PC-3 (cell line): ENCODE measurements around the gene TRPC1.

Experiments used
- CTCF ChIP-seq: fragments of 300-600 bp; sonication (generic); conservative IDR thresholded peaks from 2 replicates; pipeline ENCODE4 v1.5.1; 2017; ENCODE audit warnings: antibody characterized with exemption, low read depth, mild to moderate bottlenecking, low read length
- EZH2 ChIP-seq: fragments of 300-600 bp; sonication (generic); IDR thresholded peaks from one replicate; pipeline ENCODE4 v1.6.1; 2017; ENCODE audit warnings: antibody characterized with exemption, mild to moderate bottlenecking, low read length; ENCODE audit not compliant: unreplicated experiment
- EZH2phosphoT487 ChIP-seq: fragments of 300-600 bp; sonication (generic); IDR thresholded peaks from 2 replicates; pipeline ENCODE4 v1.6.1; 2018; ENCODE audit warnings: mild to moderate bottlenecking, antibody characterized with exemption, low read length, borderline replicate concordance

GRCh38 chr3:142778541-142778940 is 54.7 kb downstream of the TRPC1 start:
- TF ChIP-seq CTCF: no peak
- no peak for TF ChIP-seq EZH2
- TF ChIP-seq EZH2phosphoT487: no peak
